NB4 (cell line): Measurements from ENCODE around the gene KRTAP10-10.

Source experiments
- MAX ChIP-seq: IDR thresholded peaks from 2 replicates; pipeline ENCODE4 v1.6.1; 2011; ENCODE audit warnings: low read depth, low read length
- POLR2A ChIP-seq: IDR thresholded peaks from 2 replicates; pipeline ENCODE4 v1.6.1; 2011; ENCODE audit warnings: mild to moderate bottlenecking; ENCODE audit not compliant: insufficient read length; ENCODE audit errors: extremely low read depth
- TF ChIP-seq, protein P1 (sequence below): IDR thresholded peaks from one replicate; pipeline ENCODE4 v1.5.1; 2012; ENCODE audit warnings: low read depth, low read length

DNA sequence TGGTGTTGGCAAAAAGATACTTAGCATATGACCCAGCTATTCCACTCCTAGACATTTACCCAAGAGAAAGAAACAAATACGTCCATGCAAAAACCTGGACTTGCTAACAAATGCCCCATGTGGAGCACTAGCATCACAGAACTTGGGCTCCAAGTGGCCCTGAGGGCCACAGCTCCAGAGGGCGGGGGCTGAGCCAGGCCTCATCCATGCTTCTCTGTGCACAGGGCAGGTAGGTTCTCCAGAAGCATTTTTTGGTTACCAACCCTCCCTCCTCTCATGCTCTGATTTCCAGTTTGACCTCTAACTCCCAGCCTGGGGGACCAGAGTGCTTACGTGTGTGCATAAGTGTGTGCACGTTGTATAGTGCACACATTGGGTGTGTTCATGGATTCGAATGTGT is 27.5 kb downstream of the KRTAP10-10 start:
- TF ChIP-seq, protein P1, sequence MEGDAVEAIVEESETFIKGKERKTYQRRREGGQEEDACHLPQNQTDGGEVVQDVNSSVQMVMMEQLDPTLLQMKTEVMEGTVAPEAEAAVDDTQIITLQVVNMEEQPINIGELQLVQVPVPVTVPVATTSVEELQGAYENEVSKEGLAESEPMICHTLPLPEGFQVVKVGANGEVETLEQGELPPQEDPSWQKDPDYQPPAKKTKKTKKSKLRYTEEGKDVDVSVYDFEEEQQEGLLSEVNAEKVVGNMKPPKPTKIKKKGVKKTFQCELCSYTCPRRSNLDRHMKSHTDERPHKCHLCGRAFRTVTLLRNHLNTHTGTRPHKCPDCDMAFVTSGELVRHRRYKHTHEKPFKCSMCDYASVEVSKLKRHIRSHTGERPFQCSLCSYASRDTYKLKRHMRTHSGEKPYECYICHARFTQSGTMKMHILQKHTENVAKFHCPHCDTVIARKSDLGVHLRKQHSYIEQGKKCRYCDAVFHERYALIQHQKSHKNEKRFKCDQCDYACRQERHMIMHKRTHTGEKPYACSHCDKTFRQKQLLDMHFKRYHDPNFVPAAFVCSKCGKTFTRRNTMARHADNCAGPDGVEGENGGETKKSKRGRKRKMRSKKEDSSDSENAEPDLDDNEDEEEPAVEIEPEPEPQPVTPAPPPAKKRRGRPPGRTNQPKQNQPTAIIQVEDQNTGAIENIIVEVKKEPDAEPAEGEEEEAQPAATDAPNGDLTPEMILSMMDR: no peak
- TF ChIP-seq POLR2A: no peak
- TF ChIP-seq MAX: no peak
